HG02970 (cell line): ENCODE data around the gene ATP8A2.
"Not testable (repeated sequence)": the region's sequence is repeated elsewhere in the genome, so short reads cannot be mapped to it uniquely, and the experiment has no call there.

ENCODE experiments used
- ATAC-seq: cut with Tn5 transposase; IDR thresholded peaks from one replicate; pipeline ENCODE4 v1.9.1; 2021; ENCODE audit warnings: mild to moderate bottlenecking, moderate library complexity, moderate number of reproducible peaks; ENCODE audit not compliant: unreplicated experiment, low FRiP score

The ATP8A2 gene

GRCh38 chr13:25528266-25528665, 156.5 kb downstream of the ATP8A2 start:
- ATAC-seq, result no peak

- ATAC-seq, result no peak
Observed at GRCh38 chr13:25529425-25529824, 157.7 kb downstream of the ATP8A2 start.

GRCh38 chr13:25538276-25538675, 166.5 kb downstream of the ATP8A2 start:
- no peak for ATAC-seq

GRCh38 chr13:25541434-25542123, 169.8 kb downstream of the ATP8A2 start:
- no peak for ATAC-seq

GRCh38 chr13:25548991-25549390, 177.2 kb downstream of the ATP8A2 start:
- ATAC-seq, result not testable (repeated sequence)

- no peak for ATAC-seq
Observed at GRCh38 chr13:25561812-25562211, 190.0 kb downstream of the ATP8A2 start.

- ATAC-seq, result no peak
Observed at GRCh38 chr13:25570185-25570584, 198.4 kb downstream of the ATP8A2 start.

GRCh38 chr13:25571237-25571636, 199.5 kb downstream of the ATP8A2 start:
- no peak for ATAC-seq

GRCh38 chr13:25572171-25572570, 200.4 kb downstream of the ATP8A2 start:
- not testable (repeated sequence) for ATAC-seq

- peak; percentile 58 for ATAC-seq
Observed at GRCh38 chr13:25574437-25575411, 202.9 kb downstream of the ATP8A2 start.

- ATAC-seq, result no peak
Observed at GRCh38 chr13:25575562-25575961, 203.8 kb downstream of the ATP8A2 start.

GRCh38 chr13:25578526-25578925, 206.8 kb downstream of the ATP8A2 start:
- ATAC-seq, result no peak

GRCh38 chr13:25579221-25579620, 207.4 kb downstream of the ATP8A2 start:
- no peak for ATAC-seq

- no peak for ATAC-seq
Observed at GRCh38 chr13:25581351-25581750, 209.6 kb downstream of the ATP8A2 start.

GRCh38 chr13:25584087-25584486, 212.3 kb downstream of the ATP8A2 start:
- ATAC-seq, result no peak

GRCh38 chr13:25585000-25585399, 213.2 kb downstream of the ATP8A2 start:
- ATAC-seq, result no peak

- no peak for ATAC-seq
Observed at GRCh38 chr13:25587326-25587980, 215.7 kb downstream of the ATP8A2 start.

- ATAC-seq, result no peak
Observed at GRCh38 chr13:25588336-25589060, 216.7 kb downstream of the ATP8A2 start.

GRCh38 chr13:25598421-25598820, 226.6 kb downstream of the ATP8A2 start:
- no peak for ATAC-seq

GRCh38 chr13:25602176-25602575, 230.4 kb downstream of the ATP8A2 start:
- ATAC-seq, result no peak
